DND-41 (cell line): ENCODE results near the gene TULP4.

Experiments used
- ATAC-seq: fragments of 200-7000 bp; cut with Tn5 transposase; 3 replicates; pipeline ENCODE4 v1.9.1; 2021; ENCODE audit warnings: low read depth; ENCODE audit not compliant: insufficient read depth
- DNase-seq: peaks from one replicate; pipeline ENCODE4 v3.0.0-alpha.2; 2020
- H2AFZ ChIP-seq: 2 replicates; pipeline ENCODE4 v1.6.0; 2012; ENCODE audit warnings: low read depth, low read length
- H3K27ac ChIP-seq: 2 replicates; pipeline ENCODE4 v1.5.1; 2012; ENCODE audit warnings: low read length, inconsistent platforms
- H3K27me3 ChIP-seq: fragments of 200-600 bp; sonication (generic); 2 replicates; pipeline ENCODE4 v1.6.0; 2012; ENCODE audit warnings: low read length, mild to moderate bottlenecking, inconsistent platforms; ENCODE audit not compliant: insufficient read depth, poor library complexity
- H3K36me3 ChIP-seq: 2 replicates; pipeline ENCODE4 v1.5.1; 2012; ENCODE audit warnings: low read length, inconsistent platforms; ENCODE audit not compliant: insufficient read depth
- H3K4me1 ChIP-seq: 2 replicates; pipeline ENCODE4 v1.5.1; 2012; ENCODE audit warnings: mild to moderate bottlenecking, low read length; ENCODE audit not compliant: insufficient read depth
- H3K4me2 ChIP-seq: 2 replicates; pipeline ENCODE4 v1.6.0; 2012; ENCODE audit warnings: mild to moderate bottlenecking, moderate library complexity, low read length, inconsistent platforms; ENCODE audit not compliant: insufficient read depth
- H3K4me3 ChIP-seq, 2 experiments: fragments of 200-600 bp in 1 of 2; shearing (Covaris generic) in 1 of 2; 2 replicates each; pipeline ENCODE4 v1.5.1; 2012 to 2016; ENCODE audit warnings: inconsistent platforms in 2 of 2, low read length in 2 of 2, mild to moderate bottlenecking in 2 of 2, low read depth in 1 of 2, moderate library complexity in 1 of 2
- H3K79me2 ChIP-seq: 2 replicates; pipeline ENCODE4 v1.6.0; 2012; ENCODE audit warnings: low read length, inconsistent platforms; ENCODE audit not compliant: insufficient read depth
- H3K9ac ChIP-seq: 2 replicates; pipeline ENCODE4 v1.6.0; 2012; ENCODE audit warnings: low read depth, mild to moderate bottlenecking, inconsistent platforms, low read length, moderate library complexity
- H3K9me3 ChIP-seq: 2 replicates; pipeline ENCODE4 v1.5.1; 2012; ENCODE audit warnings: low read length, moderate library complexity, mild to moderate bottlenecking, inconsistent platforms; ENCODE audit not compliant: insufficient read depth, severe bottlenecking
- H4K20me1 ChIP-seq: 2 replicates; pipeline ENCODE4 v1.6.0; 2012; ENCODE audit warnings: low read length; ENCODE audit not compliant: insufficient read depth
- CTCF ChIP-seq: IDR thresholded peaks from 2 replicates; pipeline ENCODE4 v1.5.1; 2012; ENCODE audit warnings: borderline replicate concordance, low read length, moderate library complexity, mild to moderate bottlenecking; ENCODE audit not compliant: poor library complexity, severe bottlenecking; ENCODE audit errors: extremely low read depth
- EZH2 ChIP-seq: IDR thresholded peaks from 3 replicates; pipeline ENCODE4 v1.6.1; 2012; ENCODE audit warnings: borderline replicate concordance, low read depth, mild to moderate bottlenecking, moderate library complexity, low read length, inconsistent platforms; ENCODE audit not compliant: severe bottlenecking

Gene TULP4

GRCh38 chr6:158528826-158529225 lies 216.6 kb downstream of the TULP4 start:
- ATAC-seq (no peak), DNase-seq (no peak)
- Histone ChIP-seq H3K4me1 (no peaks in the 10 kb centered on the region), H3K79me2 (no peaks in the 10 kb centered on the region), H3K4me2 (no peak overlapping the region), H3K27me3 (no peaks in the 10 kb centered on the region), H3K9ac (no peak overlapping the region), H3K4me3 (no peak overlapping the region), H3K36me3 (no peaks in the 10 kb centered on the region), H2AFZ (no peak overlapping the region), H3K9me3 (no peaks in the 10 kb centered on the region), H4K20me1 (no peaks in the 10 kb centered on the region), H3K27ac (no peak overlapping the region)
- TF ChIP-seq CTCF (no peak), EZH2 (no peak)

- H3K27ac ChIP-seq: no peak overlapping the region
- no peak overlapping the region for H3K4me3 ChIP-seq
- H3K4me1 ChIP-seq: no peaks in the 10 kb centered on the region
- DNase-seq (no peak), ATAC-seq (no peak)
- no peak overlapping the region for H3K4me2 ChIP-seq
- H3K27me3 ChIP-seq: no peaks in the 10 kb centered on the region
- no peaks in the 10 kb centered on the region for H3K79me2 ChIP-seq
- H4K20me1 ChIP-seq: no peaks in the 10 kb centered on the region
- no peak overlapping the region for H2AFZ ChIP-seq
- TF ChIP-seq CTCF (no peak), EZH2 (no peak)
- no peak overlapping the region for H3K9ac ChIP-seq
- no peaks in the 10 kb centered on the region for H3K36me3 ChIP-seq
- no peaks in the 10 kb centered on the region for H3K9me3 ChIP-seq
Measured at GRCh38 chr6:158529629-158530028, 217.4 kb downstream of the TULP4 start.

GRCh38 chr6:158531566-158531965 lies 219.3 kb downstream of the TULP4 start:
- H3K4me2 ChIP-seq: no peak overlapping the region
- H3K27ac ChIP-seq: no peak overlapping the region
- H2AFZ ChIP-seq: no peak overlapping the region
- no peaks in the 10 kb centered on the region for H3K9me3 ChIP-seq
- no peak for ATAC-seq
- TF ChIP-seq CTCF (no peak), EZH2 (no peak)
- H3K27me3 ChIP-seq: no peaks in the 10 kb centered on the region
- no peak for DNase-seq
- H3K4me3 ChIP-seq: no peak overlapping the region
- H3K9ac ChIP-seq: no peak overlapping the region
- H3K36me3 ChIP-seq: no peaks in the 10 kb centered on the region
- H3K4me1 ChIP-seq: no peaks in the 10 kb centered on the region
- H4K20me1 ChIP-seq: no peaks in the 10 kb centered on the region
- H3K79me2 ChIP-seq: no peaks in the 10 kb centered on the region

GRCh38 chr6:158531970-158532369 lies 219.7 kb downstream of the TULP4 start:
- Histone ChIP-seq H3K9me3 (no peaks in the 10 kb centered on the region), H3K27ac (no peak overlapping the region), H2AFZ (no peak overlapping the region), H3K9ac (no peak overlapping the region), H3K4me3 (no peak overlapping the region), H3K4me2 (no peak overlapping the region), H4K20me1 (no peaks in the 10 kb centered on the region), H3K4me1 (no peaks in the 10 kb centered on the region), H3K36me3 (no peaks in the 10 kb centered on the region), H3K79me2 (no peaks in the 10 kb centered on the region), H3K27me3 (no peaks in the 10 kb centered on the region)
- TF ChIP-seq CTCF (no peak), EZH2 (no peak)
- no peak for ATAC-seq
- no peak for DNase-seq
